Measurements from ENCODE around the gene CDK5RAP1.
"Not testable (repeated sequence)": the region's sequence is repeated elsewhere in the genome, so short reads cannot be mapped to it uniquely, and the experiment has no call there.

Gene CDK5RAP1

GRCh38 chr20:33419140-33419974 is 18.0 kb upstream of the CDK5RAP1 start:
- DNase-seq (ENCODE audit: low spot score), result no peak

DNA sequence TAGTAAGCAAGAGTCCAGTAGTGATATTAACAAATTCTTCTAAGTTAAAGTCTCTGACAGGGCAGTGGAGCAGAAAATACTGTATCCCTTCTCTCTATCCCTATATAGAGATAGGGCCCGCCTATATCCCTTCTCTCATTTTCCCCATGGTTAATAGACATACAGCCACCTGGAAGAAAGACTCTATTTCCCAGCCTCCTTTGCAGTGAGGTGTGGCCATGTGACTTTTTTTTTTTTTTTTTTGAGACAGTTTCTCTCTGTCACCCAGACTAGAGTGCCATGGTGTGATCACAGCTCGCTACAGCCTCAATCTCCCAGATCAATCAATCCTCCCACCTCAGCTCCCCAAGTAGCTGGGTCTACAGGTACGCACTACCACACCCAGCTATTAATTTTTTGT is 16.7 kb upstream of the CDK5RAP1 start:
- no peak for DNase-seq (ENCODE audit: low spot score)

DNA sequence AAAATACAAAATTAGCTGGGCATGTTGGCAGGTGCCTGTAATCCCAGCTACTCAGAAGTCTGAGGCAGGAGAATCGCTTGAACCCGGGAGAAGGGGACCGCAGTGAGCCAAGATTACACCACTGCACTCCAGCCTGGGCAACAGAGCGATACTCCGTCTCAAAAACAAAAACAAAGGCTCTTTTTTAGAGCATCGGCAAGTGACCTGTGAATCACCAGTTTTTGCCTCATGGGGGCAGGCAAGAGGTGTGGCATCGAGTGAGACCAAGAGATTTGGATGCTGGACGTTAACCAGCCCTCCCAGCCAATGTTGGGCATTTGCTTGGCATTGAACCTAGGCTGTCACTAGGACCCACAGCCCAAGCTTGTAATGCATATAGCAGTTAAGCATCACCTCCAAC is 14.6 kb upstream of the CDK5RAP1 start:
- DNase-seq (ENCODE audit: low spot score), result peak; percentile 45

GRCh38 chr20:33412484-33412838 is 11.1 kb upstream of the CDK5RAP1 start:
- DNase-seq (ENCODE audit: low spot score), result no peak

DNA sequence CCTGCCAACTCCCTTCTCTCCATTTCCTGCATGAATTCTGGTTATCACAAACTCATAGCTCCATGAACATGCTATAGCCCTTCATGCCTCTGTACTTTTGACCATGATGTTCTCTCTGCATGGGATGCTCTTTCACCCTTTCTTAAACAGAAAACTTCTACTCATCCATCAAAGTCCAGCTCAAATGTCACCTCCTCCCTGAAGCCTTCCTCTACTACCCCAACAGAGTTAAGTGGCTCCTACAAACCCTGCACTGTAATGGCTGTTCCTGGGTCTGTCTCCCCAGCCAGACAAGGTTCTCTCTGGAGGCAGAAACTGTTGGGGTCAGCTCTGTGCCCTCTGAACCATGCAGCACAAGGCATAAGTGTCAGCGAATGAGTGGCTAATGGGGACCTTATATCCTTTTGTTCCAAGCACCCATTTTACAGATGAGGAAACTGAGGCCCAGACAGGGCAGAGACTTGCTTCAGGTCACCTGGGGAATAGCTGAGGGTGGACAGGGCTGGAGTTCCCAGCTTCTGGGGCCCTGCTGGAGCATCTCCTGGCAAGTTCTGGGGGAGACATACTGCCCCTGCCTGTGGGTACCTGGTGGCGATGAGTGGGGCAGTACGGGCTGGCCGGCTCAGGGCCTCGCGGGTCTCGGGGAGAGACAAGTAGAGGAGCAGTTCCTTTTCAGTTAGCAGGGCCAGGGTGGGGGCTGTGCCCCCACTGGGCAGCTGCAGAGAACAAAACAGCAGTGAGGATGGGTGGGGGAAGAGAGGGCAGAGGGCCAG is 10.6 kb upstream of the CDK5RAP1 start:
- no peak for DNase-seq (ENCODE audit: low spot score)

- no peak for DNase-seq (ENCODE audit: low spot score)
Observed at GRCh38 chr20:33411242-33411641, 9.9 kb upstream of the CDK5RAP1 start.

- no peak for DNase-seq (ENCODE audit: low spot score)
Observed at GRCh38 chr20:33410081-33410742, 8.9 kb upstream of the CDK5RAP1 start.

DNA sequence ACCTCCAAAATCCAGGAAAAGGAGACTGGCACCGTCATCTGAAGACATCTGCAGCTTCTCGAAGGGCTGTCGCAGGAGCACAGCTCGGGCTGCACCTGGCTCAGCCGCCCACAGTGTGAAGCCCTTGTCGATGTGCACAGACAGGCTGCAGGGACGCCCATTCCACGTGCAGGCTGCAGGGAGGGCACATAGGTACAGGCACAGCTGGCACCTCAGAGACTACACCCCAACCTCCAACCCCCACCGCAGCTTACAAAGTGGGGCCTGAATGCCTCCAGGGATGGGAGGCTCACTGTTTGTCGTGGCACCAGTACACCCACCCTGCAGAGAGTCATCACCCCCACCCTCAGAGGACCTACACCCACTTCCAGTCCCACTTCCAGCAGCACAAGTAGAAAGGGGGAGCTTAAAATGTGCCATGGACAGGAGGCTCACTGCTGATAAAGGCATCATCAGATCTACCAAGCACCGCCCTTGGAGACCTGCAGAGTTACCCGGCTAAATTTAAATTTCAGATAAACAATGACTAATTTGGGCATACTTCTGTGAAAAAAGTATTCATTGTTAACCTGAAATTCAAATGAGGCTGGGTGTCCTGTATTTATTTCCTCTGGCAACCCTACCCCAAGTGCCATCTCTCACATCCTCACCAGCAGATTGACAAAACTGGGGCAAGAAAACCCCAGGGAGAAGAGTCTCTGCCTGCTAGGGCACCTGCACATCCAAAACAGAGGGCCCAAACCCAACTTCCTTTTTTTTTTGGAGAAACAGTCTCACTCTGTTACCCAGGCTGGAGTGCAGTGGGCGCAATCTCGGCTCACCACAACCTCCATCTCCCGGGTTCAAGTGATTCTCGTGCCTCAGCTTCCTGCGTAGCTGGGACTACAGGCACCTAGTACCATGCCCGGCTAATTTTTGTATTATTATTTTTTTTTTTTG is 7.7 kb upstream of the CDK5RAP1 start:
- no peak for DNase-seq (ENCODE audit: low spot score)

DNA sequence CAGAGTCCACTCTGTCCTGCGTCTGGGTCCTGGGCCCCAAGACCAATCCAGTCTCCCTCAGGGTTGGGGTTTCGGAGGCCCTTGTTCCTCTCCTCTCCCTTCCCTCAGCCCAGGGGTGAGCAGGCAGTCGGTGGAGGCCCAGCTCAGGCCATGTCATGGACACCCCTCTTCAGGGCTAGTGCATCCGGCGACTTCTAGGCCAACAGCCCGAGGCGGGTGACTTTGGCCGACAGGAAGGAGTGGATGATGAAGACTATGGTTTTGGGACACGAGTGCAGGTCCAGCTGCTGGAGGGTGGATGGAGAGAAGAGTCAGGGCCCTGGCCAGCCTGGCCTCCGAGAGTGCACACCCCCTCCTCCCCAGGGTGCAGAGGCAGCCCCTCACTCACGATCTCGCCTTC is 7.0 kb upstream of the CDK5RAP1 start:
- DNase-seq (ENCODE audit: low spot score), result no peak

DNA sequence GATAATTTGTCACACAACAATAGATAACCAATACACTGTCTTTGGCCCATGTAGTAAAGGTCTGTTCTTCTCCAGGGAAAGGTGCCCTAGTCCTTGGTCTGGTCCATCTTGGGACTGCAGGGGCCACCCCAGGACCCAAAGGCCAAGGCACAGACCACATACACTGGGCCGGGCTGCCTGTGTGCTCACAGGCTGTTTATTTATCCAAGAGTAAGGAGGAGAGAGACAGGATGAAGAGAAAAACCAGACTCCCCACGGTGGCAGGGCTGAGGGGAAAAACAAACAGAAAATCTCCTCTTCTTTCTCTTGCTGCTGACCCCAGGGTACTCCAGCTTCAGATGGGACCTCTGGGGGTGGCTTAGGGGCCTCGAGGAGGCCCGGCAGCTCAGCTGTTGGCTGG is 6.5 kb upstream of the CDK5RAP1 start:
- no peak for DNase-seq (ENCODE audit: low spot score)

GRCh38 chr20:33407251-33407650 is 5.9 kb upstream of the CDK5RAP1 start:
- peak; percentile 30 for DNase-seq (ENCODE audit: low spot score)

DNA sequence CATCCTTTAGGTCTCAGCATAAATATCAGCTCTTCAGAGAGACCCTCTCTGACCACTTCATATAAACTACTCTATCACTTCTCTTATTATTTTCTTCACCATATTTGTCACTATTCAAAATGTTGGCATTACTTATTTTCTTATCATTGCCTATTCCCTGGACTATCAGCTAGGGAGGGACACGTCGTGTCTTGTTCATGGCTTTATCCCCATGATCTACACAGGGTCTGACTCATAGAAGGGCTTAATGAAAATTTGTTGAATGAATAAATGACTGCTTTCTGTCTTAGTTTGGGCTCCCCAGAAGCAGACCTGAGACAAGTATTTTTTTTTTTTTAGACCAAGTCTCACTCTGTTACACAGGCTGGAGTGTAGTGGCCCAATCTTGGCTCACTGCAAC is 3.0 kb upstream of the CDK5RAP1 start:
- DNase-seq (ENCODE audit: low spot score), result no peak

DNA sequence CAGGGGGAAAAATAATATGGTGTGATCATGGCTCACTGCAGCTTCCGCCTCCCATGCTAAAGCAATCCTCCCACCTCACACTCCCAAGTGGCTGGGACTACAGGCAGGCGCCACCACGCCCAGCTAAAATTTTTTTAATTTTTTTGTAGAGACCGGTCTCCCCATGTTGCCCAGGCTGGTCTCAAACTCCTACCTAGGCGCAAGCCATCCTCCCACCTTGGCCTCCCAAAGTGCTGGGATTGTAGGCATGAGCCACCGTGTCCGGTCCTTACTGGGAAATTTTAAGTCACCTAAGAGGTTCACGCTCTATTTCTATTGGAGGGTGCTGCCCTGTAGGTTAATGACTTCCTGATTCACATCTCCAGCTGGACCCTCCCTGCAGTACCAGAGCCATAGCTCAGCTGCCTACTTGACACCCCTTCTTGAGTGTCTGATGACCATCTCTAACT is 626 bp upstream of the CDK5RAP1 start:
- DNase-seq (ENCODE audit: low spot score), result peak; percentile 65

DNA sequence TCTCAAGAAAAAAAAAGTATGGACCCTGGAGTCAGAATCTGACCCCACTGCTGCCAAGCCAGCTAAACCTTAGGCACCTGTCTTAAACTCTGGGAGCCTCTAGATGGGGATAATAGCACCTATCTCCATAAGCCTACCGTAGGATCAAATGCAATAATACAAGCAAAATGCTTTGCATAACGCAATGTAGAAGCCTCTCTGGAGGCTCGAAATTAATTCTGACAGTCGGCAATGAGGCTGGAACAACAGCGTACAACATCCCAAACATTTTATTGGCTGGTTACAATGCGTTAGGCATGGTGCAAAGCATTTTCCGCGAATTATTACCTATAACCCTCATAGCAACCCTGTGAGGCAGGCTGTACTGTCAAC is 521 bp downstream of the CDK5RAP1 start:
- peak; percentile 63 for DNase-seq (ENCODE audit: low spot score)

- DNase-seq (ENCODE audit: low spot score), result no peak
Observed at GRCh38 chr20:33399924-33400323, 1.4 kb downstream of the CDK5RAP1 start.

- no peak for DNase-seq (ENCODE audit: low spot score)
Observed at GRCh38 chr20:33394718-33395117, 6.6 kb downstream of the CDK5RAP1 start.

GRCh38 chr20:33393609-33394008 is 7.7 kb downstream of the CDK5RAP1 start:
- no peak for DNase-seq (ENCODE audit: low spot score)

- no peak for DNase-seq (ENCODE audit: low spot score)
Observed at GRCh38 chr20:33391722-33392415, 9.4 kb downstream of the CDK5RAP1 start.

GRCh38 chr20:33389326-33389725 is 12.0 kb downstream of the CDK5RAP1 start:
- not testable (repeated sequence) for DNase-seq (ENCODE audit: low spot score)

DNA sequence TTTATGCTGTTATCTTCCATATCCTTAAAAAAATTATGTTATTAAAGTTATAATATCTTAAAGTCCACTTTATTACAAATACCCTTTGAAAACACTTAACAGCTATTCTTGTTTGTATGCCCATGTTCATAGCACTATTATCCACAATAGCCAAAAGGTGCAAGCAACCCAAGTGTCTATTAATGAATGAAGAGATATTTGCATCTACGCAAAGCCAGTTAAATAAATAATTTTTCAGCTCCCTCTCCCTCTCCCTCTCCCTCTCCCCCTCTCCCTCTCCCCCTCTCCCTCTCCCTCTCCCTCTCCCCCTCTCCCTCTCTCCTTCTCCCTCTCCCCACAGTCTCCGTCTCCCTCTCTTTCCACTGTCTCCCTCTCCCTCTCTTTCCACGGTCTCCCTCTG is 13.1 kb downstream of the CDK5RAP1 start:
- DNase-seq (ENCODE audit: low spot score), result no peak

DNA sequence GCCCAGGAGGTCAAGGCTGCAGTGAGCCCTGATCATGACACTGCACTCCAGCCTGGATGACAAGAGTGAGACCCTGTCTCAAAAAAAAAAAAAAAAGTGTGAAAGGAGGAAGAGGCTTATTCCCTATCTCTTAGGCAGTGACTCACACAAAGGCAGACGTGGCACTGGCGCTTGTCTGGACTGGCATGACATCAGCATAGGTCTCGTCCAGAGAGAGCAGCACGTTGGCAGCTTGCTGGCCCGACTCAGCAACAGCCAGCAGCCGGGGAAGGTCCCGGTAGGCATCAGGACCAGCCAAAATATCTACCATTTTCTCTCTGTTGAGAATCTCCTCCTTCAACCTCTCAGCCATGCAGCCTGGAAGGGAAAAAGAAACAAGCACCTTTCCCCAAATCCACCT is 14.1 kb downstream of the CDK5RAP1 start:
- DNase-seq (ENCODE audit: low spot score), result peak; percentile 29
